Breast epithelium (tissue), 4 donors: ENCODE data around the gene OCA2. TPM values are rescaled to one million over a fixed set of nuclear protein-coding genes. Genes with fewer than 3 reads are reported as not detected.

ENCODE experiments used
- DNase-seq, 2 donors: peaks; one replicate each; pipeline ENCODE4 v3.0.0-alpha.2; 2019; ENCODE audit warnings: low spot score in 2 of 2
- H3K27ac ChIP-seq, 2 donors: fragments of 200-600 bp; sonication (generic) in 1 of 2; one replicate each; pipeline ENCODE4 v1.5.1; 2016 to 2019; ENCODE audit warnings: mild to moderate bottlenecking in 1 of 2
- H3K27me3 ChIP-seq, 2 donors: fragments of 200-600 bp; sonication (generic) in 1 of 2; one replicate each; pipeline versions ENCODE4 v1.5.1 to v1.6.0; 2017 to 2019; ENCODE audit warnings: control low read depth in 1 of 2, mild to moderate bottlenecking in 1 of 2
- H3K36me3 ChIP-seq: fragments of 200-600 bp; one replicate; pipeline ENCODE4 v1.5.1; 2019
- H3K4me1 ChIP-seq, 2 donors: fragments of 200-600 bp; sonication (generic); one replicate each; pipeline ENCODE4 v1.5.1; 2016 to 2019; ENCODE audit warnings: control low read depth in 1 of 2
- H3K4me3 ChIP-seq, 3 donors: fragments of 200-600 bp; sonication (generic); 1 replicate in 2 of 3; 2 replicates in 1 of 3; pipeline ENCODE4 v1.5.1; 2016 to 2019; ENCODE audit warnings: mild to moderate bottlenecking in 3 of 3, moderate library complexity in 2 of 3
- H3K9me3 ChIP-seq, 2 donors: fragments of 200-600 bp; sonication (generic) in 1 of 2; one replicate each; pipeline ENCODE4 v1.5.1; 2016 to 2019; ENCODE audit warnings: control low read depth in 1 of 2
- POLR2A ChIP-seq: fragments of 450-650 bp; IDR thresholded peaks from one replicate; pipeline ENCODE4 v1.6.1; 2016; ENCODE audit warnings: antibody characterized with exemption, mild to moderate bottlenecking, moderate library complexity
- POLR2AphosphoS5 ChIP-seq, 3 donors: sonication (generic); formaldehyde crosslinking; IDR thresholded peaks; one replicate each; pipeline ENCODE4 v1.6.1; 2017; ENCODE audit warnings: antibody characterized with exemption in 3 of 3
- intact Hi-C: fragments of 100-400 bp; cut with DNase I; formaldehyde crosslinking; loops from one replicate; pipeline ENCODE4 v1.15.1; 2023; ENCODE audit warnings: low total_unique reads
- total RNA-seq, 3 donors: library from RNA; depleted of rRNA; stranded (reverse); fragments of >200 nt; gene quantifications; one replicate each; pipeline ENCODE4 v1.1.0, GENCODE V29; 2016
- TF ChIP-seq, protein P1 (sequence below), 3 donors: fragments of 450-650 bp; IDR thresholded peaks; one replicate each; pipeline ENCODE4 v1.5.1; 2016 to 2017; ENCODE audit warnings: antibody characterized with exemption in 3 of 3, mild to moderate bottlenecking in 3 of 3, moderate library complexity in 3 of 3

OCA2 gene
- total RNA-seq, 3 donors from 2014 or later = 0.59 to 0.80 (median 0.66) TPM

DNA sequence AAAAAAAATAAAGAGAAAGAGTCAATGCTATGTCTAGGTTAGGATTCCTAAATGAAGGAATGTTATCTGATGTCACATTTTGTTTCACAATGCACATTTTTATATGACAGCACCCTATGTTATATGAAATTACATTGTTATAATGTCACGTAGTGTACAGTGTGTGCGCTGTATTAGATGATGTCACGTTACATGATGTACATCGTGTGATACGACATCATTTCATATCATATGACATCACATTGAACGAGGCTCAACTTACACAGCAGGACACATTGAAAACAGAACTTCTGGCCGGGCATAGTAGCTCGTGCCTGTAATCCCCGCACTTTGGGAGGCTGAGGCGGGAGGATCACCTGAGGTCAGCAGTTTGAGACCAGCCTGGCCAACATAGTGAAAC is 150.0 kb downstream of the OCA2 start:
- H3K4me1 ChIP-seq = no peaks in the 10 kb centered on the region
- no peak overlapping the region for H3K4me3 ChIP-seq
- no peak overlapping the region for H3K27ac ChIP-seq
- H3K36me3 ChIP-seq = no peaks in the 10 kb centered on the region
- TF ChIP-seq POLR2A = no peak
- TF ChIP-seq, protein P1, sequence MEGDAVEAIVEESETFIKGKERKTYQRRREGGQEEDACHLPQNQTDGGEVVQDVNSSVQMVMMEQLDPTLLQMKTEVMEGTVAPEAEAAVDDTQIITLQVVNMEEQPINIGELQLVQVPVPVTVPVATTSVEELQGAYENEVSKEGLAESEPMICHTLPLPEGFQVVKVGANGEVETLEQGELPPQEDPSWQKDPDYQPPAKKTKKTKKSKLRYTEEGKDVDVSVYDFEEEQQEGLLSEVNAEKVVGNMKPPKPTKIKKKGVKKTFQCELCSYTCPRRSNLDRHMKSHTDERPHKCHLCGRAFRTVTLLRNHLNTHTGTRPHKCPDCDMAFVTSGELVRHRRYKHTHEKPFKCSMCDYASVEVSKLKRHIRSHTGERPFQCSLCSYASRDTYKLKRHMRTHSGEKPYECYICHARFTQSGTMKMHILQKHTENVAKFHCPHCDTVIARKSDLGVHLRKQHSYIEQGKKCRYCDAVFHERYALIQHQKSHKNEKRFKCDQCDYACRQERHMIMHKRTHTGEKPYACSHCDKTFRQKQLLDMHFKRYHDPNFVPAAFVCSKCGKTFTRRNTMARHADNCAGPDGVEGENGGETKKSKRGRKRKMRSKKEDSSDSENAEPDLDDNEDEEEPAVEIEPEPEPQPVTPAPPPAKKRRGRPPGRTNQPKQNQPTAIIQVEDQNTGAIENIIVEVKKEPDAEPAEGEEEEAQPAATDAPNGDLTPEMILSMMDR (IDR thresholded peaks at IDR 0.05) = no peak
- no peak for TF ChIP-seq POLR2AphosphoS5 (IDR thresholded peaks at IDR 0.05)
- H3K27me3 ChIP-seq = no peaks in the 10 kb centered on the region
- intact Hi-C loops = no loop called here
- no peak for DNase-seq
- no peaks in the 10 kb centered on the region for H3K9me3 ChIP-seq

DNA sequence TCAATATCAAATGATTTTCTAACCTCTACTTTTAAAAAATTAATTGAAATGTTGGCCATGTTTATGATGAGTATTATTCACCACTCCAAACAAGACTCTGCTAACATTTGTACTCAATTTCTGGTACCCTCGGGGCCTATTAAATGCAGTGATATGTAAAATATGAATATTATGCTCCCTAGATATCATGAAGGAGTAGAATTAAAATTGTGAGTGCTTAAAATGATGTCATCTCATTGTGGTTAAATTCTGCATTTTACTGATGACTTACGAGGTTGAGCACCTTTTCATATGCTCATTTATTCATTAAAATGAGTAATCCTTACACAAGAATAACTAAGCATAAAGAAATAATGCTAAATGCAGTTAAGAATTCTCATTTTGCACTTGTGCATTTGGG is 159.9 kb downstream of the OCA2 start:
- H3K4me3 ChIP-seq = no peak overlapping the region
- no peaks in the 10 kb centered on the region for H3K9me3 ChIP-seq
- no peak overlapping the region for H3K27ac ChIP-seq
- intact Hi-C loops = no loop called here
- TF ChIP-seq, protein P1 (IDR thresholded peaks at IDR 0.05) = no peak
- TF ChIP-seq POLR2AphosphoS5 (IDR thresholded peaks at IDR 0.05) = no peak
- TF ChIP-seq POLR2A = no peak
- H3K36me3 ChIP-seq = no peaks in the 10 kb centered on the region
- no peak for DNase-seq
- H3K27me3 ChIP-seq = no peaks in the 10 kb centered on the region
- H3K4me1 ChIP-seq = no peaks in the 10 kb centered on the region

DNA sequence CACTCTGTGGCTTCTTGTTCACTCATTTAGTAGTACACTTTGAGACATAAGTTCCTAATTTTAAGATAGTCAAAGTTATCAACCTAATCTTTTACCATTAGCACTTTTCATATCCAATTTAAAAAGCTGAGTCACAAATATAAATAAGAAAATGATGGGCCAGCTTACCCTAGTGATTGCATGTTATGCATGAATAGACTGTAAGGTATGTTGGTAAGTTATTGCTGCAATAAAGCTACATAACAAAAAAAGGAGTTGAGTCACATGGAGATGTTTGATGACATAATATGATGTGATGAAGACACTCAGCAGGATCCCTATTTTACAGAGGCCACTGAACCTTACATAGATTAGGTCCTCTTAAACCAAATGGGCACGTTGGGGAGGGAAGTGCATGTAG is 161.3 kb downstream of the OCA2 start:
- H3K9me3 ChIP-seq = peaks cover 5 to 7% of the 10 kb centered on the region in 2 donors

DNA sequence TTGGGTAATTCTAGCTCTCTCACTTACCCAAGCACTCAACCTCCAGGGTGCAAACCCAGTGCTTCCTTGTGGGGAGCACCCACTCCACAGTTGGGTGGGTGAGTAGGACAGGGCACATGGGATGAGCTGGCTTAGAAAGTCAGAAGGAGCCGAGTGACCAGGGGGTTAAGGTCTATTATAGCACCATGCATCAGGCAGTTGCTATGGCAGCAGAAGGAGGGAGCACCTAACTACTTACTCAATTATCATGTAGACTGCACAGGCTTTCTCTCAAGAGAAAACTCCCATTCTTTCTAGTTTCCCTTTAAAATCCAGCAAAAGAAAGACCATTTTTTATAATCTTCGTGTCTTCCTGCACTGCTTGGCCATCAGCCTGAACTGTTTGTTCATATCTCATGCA is 163.0 kb downstream of the OCA2 start:
- Histone ChIP-seq H3K27me3 (no peaks in the 10 kb centered on the region), H3K36me3 (no peaks in the 10 kb centered on the region), H3K4me1 (no peaks in the 10 kb centered on the region), H3K27ac (no peak overlapping the region), H3K9me3 (peaks cover 13 to 24% of the 10 kb centered on the region in 2 donors), H3K4me3 (no peak overlapping the region)
- intact Hi-C loops = no loop called here
- no peak for DNase-seq
- TF ChIP-seq POLR2AphosphoS5 (IDR thresholded peaks at IDR 0.05) (no peak), POLR2A (no peak)
- TF ChIP-seq, protein P1 (IDR thresholded peaks at IDR 0.05) = no peak

More for the DNA sequence above, 161.3 kb downstream of the OCA2 start:
- Histone ChIP-seq H3K27ac (no peak overlapping the region), H3K36me3 (no peaks in the 10 kb centered on the region), H3K4me1 (no peaks in the 10 kb centered on the region), H3K4me3 (no peak overlapping the region), H3K27me3 (no peaks in the 10 kb centered on the region)
- no peak for TF ChIP-seq POLR2A
- TF ChIP-seq, protein P1 (IDR thresholded peaks at IDR 0.05) = no peak
- no peak for TF ChIP-seq POLR2AphosphoS5 (IDR thresholded peaks at IDR 0.05)
- no peak for DNase-seq
- intact Hi-C loops = no loop called here

DNA sequence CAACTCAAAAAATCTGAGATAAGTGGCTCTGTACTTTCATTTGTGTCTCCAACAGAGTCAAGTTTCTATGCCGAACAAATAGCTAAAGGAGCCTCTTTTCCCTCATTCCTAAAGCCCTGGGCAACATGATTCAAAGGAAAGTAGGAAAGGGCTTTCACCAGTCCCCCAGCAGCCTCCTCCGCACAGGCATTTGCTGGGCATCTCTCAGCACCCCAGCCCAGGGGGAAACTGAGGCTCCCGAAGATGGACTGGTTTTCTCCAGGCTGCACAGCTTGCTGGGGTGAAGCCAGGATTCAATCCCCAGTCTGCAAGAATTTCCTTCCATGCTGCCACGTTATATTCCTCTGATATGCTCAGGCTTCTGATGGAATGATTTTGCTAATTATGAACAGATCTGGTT is 163.8 kb downstream of the OCA2 start:
- H3K27me3 ChIP-seq = no peaks in the 10 kb centered on the region
- H3K4me3 ChIP-seq = no peak overlapping the region
- H3K27ac ChIP-seq = no peak overlapping the region
- intact Hi-C loops = no loop called here
- TF ChIP-seq POLR2A (no peak), POLR2AphosphoS5 (IDR thresholded peaks at IDR 0.05) (no peak)
- TF ChIP-seq, protein P1 (IDR thresholded peaks at IDR 0.05) = no peak
- no peaks in the 10 kb centered on the region for H3K4me1 ChIP-seq
- DNase-seq = no peak
- peaks cover 13 to 27% of the 10 kb centered on the region in 2 donors for H3K9me3 ChIP-seq
- no peaks in the 10 kb centered on the region for H3K36me3 ChIP-seq
